Measurements from ENCODE around the gene APC. TPM values are rescaled to one million over a fixed set of nuclear protein-coding genes. Genes with fewer than 3 reads are reported as not detected.

The APC gene
- total and polyA plus RNA-seq, 2 of the 8 experiments (the other 6 are each of a cell fraction or from before 2014, with no cell fraction given), result 6.8 to 41.9 TPM

DNA sequence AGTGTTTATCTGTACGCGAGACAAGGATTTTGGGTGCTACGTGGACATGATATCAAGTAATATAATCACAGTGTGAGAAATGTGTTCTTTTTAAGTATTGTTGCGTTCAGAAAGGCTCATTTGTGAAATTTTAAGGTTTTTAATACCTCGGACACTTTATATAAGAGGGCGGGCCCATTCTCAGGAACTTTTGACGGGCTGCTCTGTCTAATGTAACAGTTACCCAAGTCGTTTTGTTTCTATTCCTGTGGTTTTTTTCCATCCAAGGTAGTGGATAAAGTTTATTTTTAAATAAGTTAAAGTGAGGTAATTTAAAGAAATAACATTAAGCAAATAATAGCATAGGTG, 123.9 kb downstream of the APC start:
- ChIA-PET POLR2A (ENCODE audit: partially characterized antibody) (interaction anchor here (0.6 to 2.4 kb wide), 11 partner anchors 9 to 115 kb away, joined by 3 to 12 read pairs (median 3); partner anchors contain the start of genes DCP2 and REEP5), CTCF (ENCODE audit: partially characterized antibody) (interaction anchor here (0.6 to 4.1 kb wide), 2 partner anchors 13 to 28 kb away, joined by 3 to 20 read pairs; no protein-coding TSS in a partner anchor)
- Histone ChIP-seq H3K4me2 (ENCODE audit: insufficient read depth in 1 of 2, low read depth in 2 of 2, low read length in 2 of 2) (peak overlapping the region; percentile 58 to 77), H3K27me3 (replicated peaks in 1 of 4; ENCODE audit: control insufficient read depth in 3 of 4, extremely low read depth in 1 of 4, insufficient read depth in 3 of 4, low read length in 3 of 4) (no peaks in the 10 kb centered on the region; a peak in 2 of 7 replicates), H2AFZ (ENCODE audit: low read length) (peak overlapping the region; percentile 58; the same call in 1 of the 2 replicates), H4K20me1 (replicated peaks in 1 of 2; ENCODE audit: control insufficient read depth in 1 of 2, insufficient read depth in 2 of 2, low read length in 2 of 2) (peaks cover 0 to 2% of the 10 kb centered on the region in 2 experiments), H3K79me1 (ENCODE audit: low read depth, low read length) (no peaks in the 10 kb centered on the region), H2BK5ac (ENCODE audit: low read depth, low read length) (peak overlapping the region; percentile 80; the same call in 1 of the 2 replicates), H3K4me1 (replicated peaks in 1 of 4; ENCODE audit: control insufficient read depth in 3 of 4, insufficient read depth in 4 of 4, low read length in 3 of 4) (peaks cover 0 to 9% (median 5%) of the 10 kb centered on the region in 4 experiments; a peak in 5 of 7 replicates), H2AK5ac (ENCODE audit: low read depth, low read length) (no peak overlapping the region), H3K27ac (ENCODE audit: low read depth, low read length) (peak overlapping the region; percentile 59; the same call in 1 of the 2 replicates), H3K56ac (replicated peaks; ENCODE audit: insufficient read length, low read depth, low read length) (peak overlapping the region; percentile 73), H3K79me2 (ENCODE audit: control insufficient read depth in 1 of 2, insufficient read depth in 2 of 2, low read length in 2 of 2) (peaks cover 11 to 33% of the 10 kb centered on the region in 2 experiments; a peak in 3 of 4 replicates), H2BK12ac (ENCODE audit: low read depth, low read length) (no peak overlapping the region), H4K5ac (ENCODE audit: insufficient read length, low read depth, low read length) (no peak overlapping the region), H2BK20ac (ENCODE audit: low read length) (no peak overlapping the region), H3K23me2 (ENCODE audit: low read depth, low read length) (0 out of 2 replicates have a peak, but pooled peaks cover 3% of the 10 kb centered on the region), H3K9ac (replicated peaks in 1 of 4; ENCODE audit: extremely low read depth in 1 of 4, low read depth in 3 of 4, low read length in 3 of 4) (peak overlapping the region; percentile 85 to 98 (median 92)), H2BK15ac (ENCODE audit: low read length) (no peak overlapping the region), H2BK120ac (replicated peaks; ENCODE audit: low read depth, low read length) (no peak overlapping the region), H3K9me3 (ENCODE audit: insufficient read depth in 2 of 2, low read depth in 1 of 2, low read length in 1 of 2) (no peaks in the 10 kb centered on the region), H4K91ac (replicated peaks; ENCODE audit: insufficient read length, low read length) (no peak overlapping the region), H4K8ac (ENCODE audit: extremely low read depth, insufficient read depth, low read length) (0 out of 2 replicates have a peak overlapping the region, but pooled peaks have one; percentile 96), H3K18ac (ENCODE audit: extremely low read depth, low read length) (no peak overlapping the region), H3K4ac (replicated peaks; ENCODE audit: insufficient read length, low read depth, low read length) (no peak overlapping the region), H3K36me3 (ENCODE audit: control insufficient read depth in 2 of 4, insufficient read depth in 4 of 4, low read length in 3 of 4) (peaks cover 4 to 38% (median 13%) of the 10 kb centered on the region in 4 experiments; a peak in 7 of 8 replicates), H3K14ac (ENCODE audit: insufficient read length) (no peak overlapping the region), H3K4me3 (ENCODE audit: extremely low read depth in 1 of 4, insufficient read depth in 2 of 4, low read depth in 3 of 4, low read length in 4 of 4) (peak overlapping the region; percentile 90 to 96 (median 93)), H3K23ac (ENCODE audit: insufficient read length) (no peak overlapping the region)
- 2% methylated on average over 8 of the region's 8 CpGs; no CpG with 5 or more reads in 1 of the 2 experiments for WGBS, 2 experiments (ENCODE audit: extremely low coverage in 1 of 2, insufficient coverage in 1 of 2, insufficient read length in 1 of 2, insufficient replicate concordance in 2 of 2, low coverage in 1 of 2, low lambda C conversion rate in 2 of 2, missing lambda C conversion rate in 1 of 2)
- TF ChIP-seq RBBP5 (IDR thresholded peaks at IDR 0.05; ENCODE audit: borderline replicate concordance, low read depth, low read length) (no peak), RXRA (IDR thresholded peaks at IDR 0.05; ENCODE audit: insufficient read depth, low read depth, low read length) (no peak)
- no peak for FAIRE-seq
- DNase-seq (ENCODE audit: low read depth in 1 of 2, low spot score in 2 of 2), result no peak
